T-cell (primary cell): Measurements from ENCODE around the gene NR4A2. TPM values are rescaled to one million over a fixed set of nuclear protein-coding genes. Genes with fewer than 3 reads are reported as not detected.
A peak's percentile ranks its signal among the peaks of the same experiment; 100 is the strongest.

Experiments
- ATAC-seq, 4 experiments: fragments of 200-7000 bp in 3 of 4; fragments of 150-1000 bp in 1 of 4; cut with Tn5 transposase; replicated peaks in 1 of 4; 1 replicate in 3 of 4; 2 replicates in 1 of 4; pipeline ENCODE4 v1.10.0; 2021; ENCODE audit warnings: moderate library complexity in 3 of 4, mild to moderate bottlenecking in 2 of 4, moderate number of reproducible peaks in 1 of 4
- CTCF ChIA-PET, 2 donors: fragments of 300-600 bp; sonication (Branson Sonifier 250); formaldehyde crosslinking; loops; one replicate each; lab custom pipeline; 2022; ENCODE audit warnings: antibody characterized with exemption in 2 of 2; lab: Charles Lee
- POLR2A ChIA-PET, 2 donors: fragments of 300-600 bp; sonication (Branson Sonifier 250); formaldehyde crosslinking; loops; one replicate each; lab custom pipeline; 2022; ENCODE audit warnings: antibody characterized with exemption in 2 of 2; lab: Charles Lee
- DNase-seq, 35 experiments: peaks; one replicate each; pipeline versions ENCODE4 v3.0.0 to v3.0.0-alpha.2; 2013 to 2023
- H3K27ac ChIP-seq: one replicate; pipeline ENCODE4 v1.5.1; 2013; ENCODE audit warnings: low read length
- H3K27me3 ChIP-seq, 2 experiments: replicated peaks in 1 of 2; 1 replicate in 1 of 2; 2 replicates in 1 of 2; pipeline versions ENCODE4 v1.6.1 to v1.7.0; 2013; ENCODE audit warnings: low read length in 1 of 2, mixed read lengths in 1 of 2; ENCODE audit not compliant: control insufficient read depth in 2 of 2, insufficient read depth in 2 of 2; ENCODE audit errors: extremely low read depth in 1 of 2
- H3K36me3 ChIP-seq, 2 donors: 1 replicate in 1 of 2; 2 replicates in 1 of 2; pipeline versions ENCODE4 v1.6.1 to v1.7.0; 2013; ENCODE audit warnings: low read length in 1 of 2; ENCODE audit not compliant: control insufficient read depth in 2 of 2, insufficient read depth in 1 of 2; ENCODE audit errors: extremely low read depth in 1 of 2
- H3K4me1 ChIP-seq, 2 experiments: 1 replicate in 1 of 2; 2 replicates in 1 of 2; pipeline versions ENCODE4 v1.6.1 to v1.7.0; 2013; ENCODE audit warnings: low read length in 2 of 2, mixed read lengths in 1 of 2; ENCODE audit not compliant: insufficient read depth in 2 of 2, control insufficient read depth in 1 of 2; ENCODE audit errors: extremely low read depth in 1 of 2
- H3K4me3 ChIP-seq, 2 donors: 1 replicate in 1 of 2; 2 replicates in 1 of 2; pipeline versions ENCODE4 v1.5.1 to v1.7.0; 2013; ENCODE audit warnings: mild to moderate bottlenecking in 2 of 2, low read length in 1 of 2, moderate library complexity in 1 of 2; ENCODE audit not compliant: control insufficient read depth in 1 of 2; ENCODE audit errors: extremely low read depth in 1 of 2
- H3K9me3 ChIP-seq: 2 replicates; pipeline ENCODE4 v1.7.0; 2013
- H3K27ac Mint-ChIP-seq, 2 donors: one replicate each; pipeline ENCODE4 v1.8.0; 2020 to 2021; ENCODE audit warnings: mild to moderate bottlenecking in 2 of 2, mixed read lengths in 2 of 2
- H3K27me3 Mint-ChIP-seq, 2 donors: one replicate each; pipeline ENCODE4 v1.8.0; 2021 to 2022; ENCODE audit warnings: mixed read lengths in 2 of 2
- H3K36me3 Mint-ChIP-seq: one replicate; pipeline ENCODE4 v1.8.0; 2021; ENCODE audit warnings: mixed read lengths
- H3K4me1 Mint-ChIP-seq, 3 donors: one replicate each; pipeline ENCODE4 v1.8.0; 2020 to 2022; ENCODE audit warnings: mixed read lengths in 3 of 3, mild to moderate bottlenecking in 1 of 3
- H3K4me3 Mint-ChIP-seq, 3 donors: one replicate each; pipeline ENCODE4 v1.8.0; 2020 to 2022; ENCODE audit warnings: mild to moderate bottlenecking in 3 of 3, mixed read lengths in 3 of 3, moderate library complexity in 3 of 3
- H3K9me3 Mint-ChIP-seq, 3 donors: one replicate each; pipeline ENCODE4 v1.8.0; 2020 to 2022; ENCODE audit warnings: mixed read lengths in 3 of 3
- WGBS: methylation state at CpG from one replicate; pipeline ENCODE4 v1.1.5; 2013; ENCODE audit warnings: missing lambda C conversion rate; ENCODE audit not compliant: insufficient coverage; 5-methylcytosine and 5-hydroxymethylcytosine counted together
- total RNA-seq, 35 experiments: library from RNA in 6 of 35; stranded (reverse) in 6 of 35; fragments of 120-200 nt in 1 of 35; gene quantifications; one replicate each; pipeline versions ENCODE4 v1.2.1 to v1.2.4 and lab custom pipeline; 2013 to 2026

NR4A2 gene
- total RNA-seq, result 100 to 1,000 TPM in 2 of 5 donors, 1 to 10 TPM in 3; 3.7 to 300 (median 6.7) TPM
- 14.7 TPM for total RNA-seq (2013)
- total RNA-seq (lab: John Stamatoyannopoulos, UW), result 1.8 to 1,765 (median 183) reads per million in 29 experiments

DNA sequence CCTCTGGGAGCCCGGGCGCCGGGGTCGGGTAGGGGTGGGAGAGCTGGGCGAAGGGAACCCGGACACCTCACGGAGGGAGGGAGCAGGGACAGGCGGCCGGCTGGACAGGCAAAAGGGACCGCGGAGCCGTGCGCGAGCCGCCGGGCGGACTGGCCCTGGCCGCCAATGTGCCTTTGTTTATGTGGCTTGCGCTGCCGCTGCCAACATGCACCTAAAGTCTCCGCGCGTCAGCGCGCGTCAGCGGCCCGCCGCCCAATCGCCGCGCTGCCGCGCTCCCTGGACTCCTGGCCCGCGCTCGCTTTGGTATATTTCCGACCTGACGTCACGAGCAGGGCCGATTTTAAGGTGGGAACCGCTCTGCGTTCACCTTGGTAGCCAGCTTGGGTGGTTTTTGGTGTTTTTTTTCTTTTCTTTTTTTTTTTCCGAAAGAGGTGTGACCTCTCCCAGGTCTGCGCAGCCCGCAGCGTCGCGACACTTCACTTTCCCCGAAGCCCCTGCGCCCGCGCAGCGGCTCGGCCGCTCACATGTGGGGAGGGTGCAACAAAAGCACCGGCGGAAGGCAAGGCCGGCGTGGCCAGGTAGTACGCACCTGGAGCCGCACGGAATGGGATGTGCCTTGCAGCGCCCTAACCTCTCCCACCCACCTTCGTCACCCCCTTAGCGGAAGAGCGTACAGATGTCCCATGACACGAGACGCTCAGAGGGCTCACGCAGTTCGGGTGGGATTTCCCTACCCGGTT, at the start of gene NR4A2:
Gene NR4A2, minus strand, starts transcription at position 188 of the 740 bp plus-strand sequence. CDS start 2,535 bp downstream, outside the sequence.
- ChIA-PET CTCF (interaction anchor here in 1 of 2 donors (0.6 to 0.9 kb wide), 2 partner anchors 62 to 226 kb away, joined by 3 to 5 read pairs; no protein-coding TSS in a partner anchor), POLR2A (interaction anchor here (0.5 to 6.0 kb wide), 5 partner anchors 8 to 163 kb away, joined by 3 to 61 read pairs (median 7); no protein-coding TSS in a partner anchor)
- Histone ChIP-seq H3K4me1 (peaks cover 17 to 40% of the 10 kb centered on the region in 2 experiments), H3K27ac (peak within 1 kb of the TSS; percentile 99), H3K9me3 (no peaks in the 10 kb centered on the region), H3K27me3 (peaks cover 8 to 19% of the 10 kb centered on the region in 2 experiments), H3K4me3 (peak within 1 kb of the TSS; percentile 81 to 96), H3K36me3 (no peaks in the 10 kb centered on the region)
- H3K36me3 Mint-ChIP-seq, result peaks cover 28% of the 10 kb centered on the region
- peak within 1 kb of the TSS; percentile 92 to 96 (median 95) for H3K4me3 Mint-ChIP-seq
- under 1% methylated on average over 56 of the region's 72 CpGs for WGBS
- DNase-seq (peak; percentile 67 to 97 (median 91)), ATAC-seq (peak; percentile 71 to 73 (median 73))
- no peaks in the 10 kb centered on the region for H3K9me3 Mint-ChIP-seq
- H3K27me3 Mint-ChIP-seq, result peaks cover 16 to 21% of the 10 kb centered on the region in 2 donors
- H3K27ac Mint-ChIP-seq, result peak within 1 kb of the TSS; percentile 94 to 95
- H3K4me1 Mint-ChIP-seq, result peaks cover 43 to 52% (median 52%) of the 10 kb centered on the region in 3 donors

DNA sequence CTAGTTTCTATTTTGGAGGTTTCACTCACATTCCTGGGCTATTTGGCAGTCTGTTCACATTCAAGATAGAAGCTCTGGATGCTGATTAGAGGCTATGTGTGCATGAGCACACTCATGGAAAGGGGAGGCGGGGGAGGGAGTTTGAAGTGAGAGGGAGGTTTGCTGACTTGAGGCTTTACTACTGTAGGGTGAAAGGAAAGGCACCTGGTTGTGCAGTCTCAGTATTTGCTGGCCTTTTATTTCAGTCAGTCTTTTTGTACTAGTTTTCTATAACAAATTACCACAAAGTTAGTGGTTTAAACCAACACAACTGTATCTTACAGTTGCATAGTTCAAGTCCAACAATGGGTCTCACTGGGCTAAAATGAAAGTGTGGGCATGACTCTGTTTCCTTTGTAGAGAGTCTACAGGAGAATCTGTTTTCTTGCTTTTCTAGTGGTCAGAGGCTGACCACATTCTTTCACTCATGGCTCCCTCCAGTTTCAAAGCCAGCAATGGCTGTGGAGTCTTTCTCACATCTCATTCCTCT, 47.7 kb upstream of the NR4A2 start:
- H3K27me3 Mint-ChIP-seq, result peaks cover 0 to 4% of the 10 kb centered on the region in 2 donors
- no peak overlapping the region for H3K4me3 Mint-ChIP-seq
- Histone ChIP-seq H3K36me3 (no peaks in the 10 kb centered on the region), H3K27ac (no peak overlapping the region), H3K27me3 (peaks cover 0 to 3% of the 10 kb centered on the region in 2 experiments), H3K9me3 (no peaks in the 10 kb centered on the region), H3K4me3 (no peak overlapping the region), H3K4me1 (no peaks in the 10 kb centered on the region)
- ChIA-PET CTCF (interaction anchor here in 1 of 2 donors (0.6 kb wide), 1 partner anchor 1516 kb away, joined by 4 read pairs; no protein-coding TSS in a partner anchor), POLR2A (no interaction called here)
- no peak for ATAC-seq
- no peaks in the 10 kb centered on the region for H3K36me3 Mint-ChIP-seq
- WGBS, result 100% methylated on average over 1 of the region's 1 CpG
- no peak overlapping the region for H3K27ac Mint-ChIP-seq
- DNase-seq, result no peak
- peaks cover 0 to under 1% (median 0%) of the 10 kb centered on the region in 3 donors for H3K4me1 Mint-ChIP-seq
- no peaks in the 10 kb centered on the region for H3K9me3 Mint-ChIP-seq

DNA sequence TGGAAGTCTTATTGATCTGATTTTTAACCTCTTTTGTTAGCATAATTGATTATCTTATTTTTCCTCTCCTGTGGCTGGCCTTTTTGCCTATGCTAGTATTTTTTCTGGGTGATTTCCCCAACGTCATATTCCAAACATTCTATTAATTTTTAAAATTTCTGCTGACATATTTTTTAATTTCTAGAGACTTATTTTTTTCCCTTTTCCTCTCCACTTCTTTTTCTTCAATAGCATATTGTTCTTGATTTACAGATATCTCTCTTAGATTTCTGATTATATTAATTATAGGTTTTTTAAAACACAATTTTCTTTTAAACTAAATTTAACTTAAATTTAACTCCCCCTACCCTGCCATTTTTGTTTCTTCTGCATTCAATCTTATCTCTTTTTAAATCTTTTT, 47.2 kb upstream of the NR4A2 start:
- no peak for DNase-seq
- Mint-ChIP-seq H3K27me3 (peaks cover 0 to 4% of the 10 kb centered on the region in 2 donors), H3K9me3 (peaks cover 0 to 2% (median 0%) of the 10 kb centered on the region in 3 donors), H3K27ac (no peak overlapping the region), H3K4me3 (no peak overlapping the region), H3K36me3 (no peaks in the 10 kb centered on the region), H3K4me1 (no peaks in the 10 kb centered on the region)
- no peaks in the 10 kb centered on the region for H3K9me3 ChIP-seq
- no CpG with 5 or more reads among the region's 1 CpG for WGBS
- ChIA-PET CTCF (no interaction called here), POLR2A (no interaction called here)
- peaks cover 0 to 3% of the 10 kb centered on the region in 2 experiments for H3K27me3 ChIP-seq
- no peaks in the 10 kb centered on the region for H3K36me3 ChIP-seq
- H3K4me1 ChIP-seq, result no peaks in the 10 kb centered on the region
- no peak overlapping the region for H3K4me3 ChIP-seq
- H3K27ac ChIP-seq, result no peak overlapping the region
- ATAC-seq, result no peak

DNA sequence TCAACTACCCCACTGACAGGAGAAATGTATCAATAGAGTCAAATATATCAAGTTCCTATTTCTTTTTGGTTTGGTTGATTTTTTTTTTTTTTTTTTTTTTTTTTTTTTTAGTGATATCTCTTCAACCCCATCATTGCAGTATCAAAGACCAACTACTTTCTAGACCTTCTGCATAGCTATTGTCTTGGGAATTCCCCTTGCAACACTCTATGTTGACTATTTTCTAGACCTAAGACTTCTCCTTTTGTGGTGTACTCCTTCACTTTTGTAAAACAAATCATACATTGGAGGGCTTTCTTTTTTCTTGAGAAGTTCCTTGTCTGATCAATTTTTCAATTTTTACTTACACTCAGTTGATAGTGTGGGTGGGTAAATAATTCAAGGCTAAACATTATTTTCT, 46.5 kb upstream of the NR4A2 start:
- no peak overlapping the region for H3K27ac Mint-ChIP-seq
- no peak for ATAC-seq

DNA sequence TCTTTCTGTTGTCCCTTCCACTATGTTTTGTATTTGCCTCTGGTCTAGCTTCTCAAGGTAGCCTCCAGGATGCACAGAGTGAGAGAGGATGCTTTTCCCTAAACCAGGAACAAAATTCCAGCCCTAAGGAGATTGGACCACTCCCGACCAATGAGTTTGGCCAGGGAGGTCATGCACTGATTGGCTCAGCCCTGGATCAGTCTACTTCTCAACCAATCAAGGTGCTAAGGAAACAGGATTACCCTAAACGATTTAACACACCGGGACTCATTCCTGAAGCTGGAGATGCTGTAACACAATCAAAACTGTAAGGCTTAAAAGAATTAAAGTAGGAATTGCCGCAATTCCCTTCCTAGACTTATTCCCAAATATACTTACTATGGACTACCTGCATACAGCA, 34.2 kb upstream of the NR4A2 start:
- H3K4me3 ChIP-seq, result no peak overlapping the region
- H3K36me3 ChIP-seq, result no peaks in the 10 kb centered on the region
- no peaks in the 10 kb centered on the region for H3K9me3 Mint-ChIP-seq
- ChIA-PET POLR2A (no interaction called here), CTCF (no interaction called here)
- H3K9me3 ChIP-seq, result no peaks in the 10 kb centered on the region
- peaks cover 0 to 2% (median 1%) of the 10 kb centered on the region in 3 donors for H3K4me1 Mint-ChIP-seq
- H3K4me1 ChIP-seq, result no peaks in the 10 kb centered on the region
- no CpG with 5 or more reads among the region's 4 CpGs for WGBS
- peaks cover 3% of the 10 kb centered on the region for H3K36me3 Mint-ChIP-seq
- no peaks in the 10 kb centered on the region for H3K27me3 ChIP-seq
- H3K4me3 Mint-ChIP-seq, result no peak overlapping the region
- no peak overlapping the region for H3K27ac ChIP-seq
- ATAC-seq (no peak), DNase-seq (no peak)
- no peak overlapping the region for H3K27ac Mint-ChIP-seq
- no peaks in the 10 kb centered on the region for H3K27me3 Mint-ChIP-seq

More for the DNA sequence above, 46.5 kb upstream of the NR4A2 start:
- H3K36me3 Mint-ChIP-seq, result no peaks in the 10 kb centered on the region
- H3K9me3 ChIP-seq, result no peaks in the 10 kb centered on the region
- POLR2A ChIA-PET, result interaction anchor here in 1 of 2 donors (0.6 kb wide), 1 partner anchor 45 kb away, joined by 4 read pairs; no protein-coding TSS in a partner anchor
- no peak overlapping the region for H3K27ac ChIP-seq
- H3K36me3 ChIP-seq, result no peaks in the 10 kb centered on the region
- H3K9me3 Mint-ChIP-seq, result peaks cover 0 to 2% (median 0%) of the 10 kb centered on the region in 3 donors
- no peak overlapping the region for H3K4me3 ChIP-seq
- no peak for DNase-seq
- H3K27me3 Mint-ChIP-seq, result peaks cover 0 to 4% of the 10 kb centered on the region in 2 donors
- CTCF ChIA-PET, result interaction anchor here in 1 of 2 donors (0.7 kb wide), 1 partner anchor 191 kb away, joined by 6 read pairs; no protein-coding TSS in a partner anchor
- no peaks in the 10 kb centered on the region for H3K4me1 Mint-ChIP-seq
- H3K27me3 ChIP-seq, result peaks cover 0 to 3% of the 10 kb centered on the region in 2 experiments
- no peak overlapping the region for H3K4me3 Mint-ChIP-seq
- no peaks in the 10 kb centered on the region for H3K4me1 ChIP-seq

DNA sequence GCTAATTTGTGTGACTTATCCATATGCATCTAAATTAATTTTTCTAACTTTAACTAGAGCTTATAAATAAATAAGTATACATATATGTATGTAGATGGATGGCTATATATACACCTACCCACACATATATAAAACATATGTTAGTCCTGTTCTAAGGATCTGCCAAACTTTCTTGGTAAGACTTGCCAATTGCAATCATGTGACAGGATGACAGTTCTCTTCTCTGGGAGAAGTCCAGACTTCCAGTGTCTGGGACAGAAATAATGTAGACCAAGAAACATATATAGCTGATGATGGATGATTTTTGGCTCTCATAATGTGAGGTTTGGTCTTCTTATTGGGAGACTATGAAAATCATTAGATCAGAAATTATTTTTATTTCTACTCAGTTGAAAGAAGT, 30.6 kb upstream of the NR4A2 start:
- Histone ChIP-seq H3K4me3 (no peak overlapping the region), H3K9me3 (no peaks in the 10 kb centered on the region), H3K27me3 (no peaks in the 10 kb centered on the region), H3K4me1 (no peaks in the 10 kb centered on the region), H3K27ac (no peak overlapping the region), H3K36me3 (no peaks in the 10 kb centered on the region)
- Mint-ChIP-seq H3K4me1 (no peaks in the 10 kb centered on the region), H3K9me3 (no peaks in the 10 kb centered on the region), H3K4me3 (no peak overlapping the region), H3K27ac (no peak overlapping the region), H3K27me3 (no peaks in the 10 kb centered on the region), H3K36me3 (no peaks in the 10 kb centered on the region)
- ChIA-PET CTCF (interaction anchor here in 1 of 2 donors (0.5 kb wide), 1 partner anchor 28 kb away, joined by 3 read pairs; no protein-coding TSS in a partner anchor), POLR2A (no interaction called here)
- DNase-seq, result no peak
- ATAC-seq, result no peak
